Gastroesophageal sphincter (tissue), 3 donors: ENCODE data around the gene MMP20.

Source experiments
- CTCF ChIP-seq, 4 experiments: fragments of 200-600 bp in 2 of 4; fragments of 450-650 bp in 2 of 4; sonication (generic) in 1 of 4; IDR thresholded peaks; one replicate each; pipeline ENCODE4 v1.5.1; 2017 to 2019; ENCODE audit warnings: antibody characterized with exemption in 4 of 4, mild to moderate bottlenecking in 2 of 4, moderate library complexity in 2 of 4
- POLR2A ChIP-seq, 2 donors: fragments of 450-650 bp; IDR thresholded peaks; one replicate each; pipeline ENCODE4 v1.6.1; 2017; ENCODE audit warnings: antibody characterized with exemption in 2 of 2, mild to moderate bottlenecking in 2 of 2, moderate library complexity in 1 of 2
- POLR2AphosphoS5 ChIP-seq: sonication (generic); formaldehyde crosslinking; IDR thresholded peaks from one replicate; pipeline ENCODE4 v1.6.1; 2017; ENCODE audit warnings: antibody characterized with exemption

DNA sequence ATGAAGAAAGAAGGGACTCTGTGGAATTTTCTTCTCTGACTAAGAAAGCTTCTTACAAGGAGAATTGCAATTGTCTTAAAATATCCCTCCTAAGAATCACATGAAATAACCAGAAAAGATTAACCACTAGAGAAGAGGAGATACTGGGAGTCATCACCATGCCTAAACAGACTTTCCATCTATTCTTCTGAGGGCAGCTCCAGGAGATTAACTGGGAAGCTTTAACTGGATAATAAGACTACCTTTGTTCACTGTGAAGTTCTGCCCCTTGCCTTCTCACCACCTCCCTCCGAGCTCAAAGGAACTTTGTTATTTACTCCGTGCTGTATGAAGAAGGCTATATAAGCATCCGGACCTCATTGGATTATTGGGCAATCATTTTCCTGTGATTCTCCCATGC is 70.0 kb downstream of the MMP20 start:
- TF ChIP-seq POLR2A (IDR thresholded peaks at IDR 0.05) (no peak), POLR2AphosphoS5 (no peak), CTCF (IDR thresholded peaks at IDR 0.05) (no peak)
